Measurements from ENCODE around the gene ZC3H8. TPM values are rescaled to one million over a fixed set of nuclear protein-coding genes. Genes with fewer than 3 reads are reported as not detected.

The ZC3H8 gene
- total RNA-seq, 1 donor from 2014 or later = 26.0 TPM

- no peak for DNase-seq
These were observed 59.6 kb downstream of the ZC3H8 start for GRCh38 chr2:112195167-112195766.

GRCh38 chr2:112194482-112194881 is 60.4 kb downstream of the ZC3H8 start:
- DNase-seq = no peak

- no peak for DNase-seq
These were observed 60.8 kb downstream of the ZC3H8 start for GRCh38 chr2:112194028-112194427.

- no peak for DNase-seq
These were observed 65.8 kb downstream of the ZC3H8 start for GRCh38 chr2:112189001-112189556.

- no peak for DNase-seq
These were observed 66.8 kb downstream of the ZC3H8 start for GRCh38 chr2:112187805-112188596.

GRCh38 chr2:112187046-112187715 is 67.7 kb downstream of the ZC3H8 start:
- DNase-seq = no peak

- DNase-seq = no peak
These were observed 69.7 kb downstream of the ZC3H8 start for GRCh38 chr2:112185131-112185530.

- DNase-seq = no peak
These were observed 70.7 kb downstream of the ZC3H8 start for GRCh38 chr2:112184121-112184520.

- no peak for DNase-seq
These were observed 71.4 kb downstream of the ZC3H8 start for GRCh38 chr2:112183327-112184025.

GRCh38 chr2:112182581-112183034 is 72.2 kb downstream of the ZC3H8 start:
- DNase-seq = no peak

GRCh38 chr2:112181571-112182290 is 73.1 kb downstream of the ZC3H8 start:
- DNase-seq = no peak

- DNase-seq = no peak
These were observed 78.8 kb downstream of the ZC3H8 start for GRCh38 chr2:112175958-112176573.

- no peak for DNase-seq
These were observed 79.5 kb downstream of the ZC3H8 start for GRCh38 chr2:112175333-112175732.

- DNase-seq = no peak
These were observed 80.5 kb downstream of the ZC3H8 start for GRCh38 chr2:112174383-112174782.

GRCh38 chr2:112173646-112174319 is 81.1 kb downstream of the ZC3H8 start:
- DNase-seq = no peak

- DNase-seq = no peak
These were observed 84.3 kb downstream of the ZC3H8 start for GRCh38 chr2:112170495-112170894.

- no peak for DNase-seq
These were observed 86.3 kb downstream of the ZC3H8 start for GRCh38 chr2:112168422-112169124.

GRCh38 chr2:112166806-112167499 is 87.9 kb downstream of the ZC3H8 start:
- DNase-seq = no peak

GRCh38 chr2:112165296-112165695 is 89.5 kb downstream of the ZC3H8 start:
- no peak for DNase-seq

Measured in occipital lobe (tissue), 2 donors.